ENCODE results near the gene C1GALT1C1L.

GRCh38 chr2:43689999-43690398, 13.8 kb upstream of the C1GALT1C1L start:
- no peak for TF ChIP-seq CTCF (IDR thresholded peaks at IDR 0.05; ENCODE audit: low read depth, low read length, poor library complexity, severe bottlenecking)
- no peak for TF ChIP-seq EZH2phosphoT487 (IDR thresholded peaks at IDR 0.05; ENCODE audit: borderline replicate concordance, low read length)

Measured in DOHH2 (cell line).